NCI-H82 treated with DMSO at 0.1 percent for 48 hours (cell line): ENCODE measurements around the gene CD27.
"Not testable (repeated sequence)": the region's sequence is repeated elsewhere in the genome, so short reads cannot be mapped to it uniquely, and the experiment has no call there.

Experiments used
- DNase-seq: peaks from one replicate; lab custom pipeline; 2025; ENCODE audit not compliant: unreplicated experiment; lab: John Stamatoyannopoulos, UW

Gene CD27

GRCh38 chr12:6444704-6445688 is at the start of gene CD27:
Gene CD27 (plus strand): TSS chr12:6444955. CDS start chr12:6445096, 141 bp downstream.
- no peak for DNase-seq

GRCh38 chr12:6396031-6396430 is 48.7 kb upstream of the CD27 start:
- DNase-seq = no peak

- no peak for DNase-seq
Observed at GRCh38 chr12:6399884-6400644, 44.7 kb upstream of the CD27 start.

- no peak for DNase-seq
Observed at GRCh38 chr12:6404390-6404789, 40.4 kb upstream of the CD27 start.

- DNase-seq = no peak
Observed at GRCh38 chr12:6405963-6406362, 38.8 kb upstream of the CD27 start.

GRCh38 chr12:6407236-6407954 is 37.4 kb upstream of the CD27 start:
- DNase-seq = no peak

- DNase-seq = no peak
Observed at GRCh38 chr12:6416596-6416995, 28.2 kb upstream of the CD27 start.

GRCh38 chr12:6418796-6419195 is 26.0 kb upstream of the CD27 start:
- DNase-seq = no peak

- no peak for DNase-seq
Observed at GRCh38 chr12:6420364-6420763, 24.4 kb upstream of the CD27 start.

- peak; percentile 84 for DNase-seq
Observed at GRCh38 chr12:6423267-6424007, 21.3 kb upstream of the CD27 start.

- DNase-seq = no peak
Observed at GRCh38 chr12:6424008-6424347, 20.8 kb upstream of the CD27 start.

- DNase-seq = no peak
Observed at GRCh38 chr12:6424866-6425265, 19.9 kb upstream of the CD27 start.

GRCh38 chr12:6425590-6426531 is 18.9 kb upstream of the CD27 start:
- DNase-seq = no peak

- DNase-seq = no peak
Observed at GRCh38 chr12:6426882-6427671, 17.7 kb upstream of the CD27 start.

GRCh38 chr12:6427796-6428195 is 17.0 kb upstream of the CD27 start:
- not testable (repeated sequence) for DNase-seq

- no peak for DNase-seq
Observed at GRCh38 chr12:6428326-6428725, 16.4 kb upstream of the CD27 start.

- no peak for DNase-seq
Observed at GRCh38 chr12:6430124-6430989, 14.4 kb upstream of the CD27 start.

- no peak for DNase-seq
Observed at GRCh38 chr12:6432991-6433390, 11.8 kb upstream of the CD27 start.
